A549 (cell line): ENCODE data around the gene CCDC71L.

Experiments used
- EP300 ChIP-seq, 2 experiments: fragments of >200 bp; sonication (Bioruptor Twin); formaldehyde crosslinking; IDR thresholded peaks; 2 replicates in 1 of 2; 3 replicates in 1 of 2; pipeline ENCODE4 v1.6.1; 2016 to 2017
- TF ChIP-seq, protein P1 (sequence below): fragments of >200 bp; sonication (Bioruptor Twin); formaldehyde crosslinking; IDR thresholded peaks from 3 replicates; pipeline ENCODE4 v1.5.1; 2016

- TF ChIP-seq EP300 (IDR thresholded peaks at IDR 0.05), result no peak
- TF ChIP-seq, protein P1, sequence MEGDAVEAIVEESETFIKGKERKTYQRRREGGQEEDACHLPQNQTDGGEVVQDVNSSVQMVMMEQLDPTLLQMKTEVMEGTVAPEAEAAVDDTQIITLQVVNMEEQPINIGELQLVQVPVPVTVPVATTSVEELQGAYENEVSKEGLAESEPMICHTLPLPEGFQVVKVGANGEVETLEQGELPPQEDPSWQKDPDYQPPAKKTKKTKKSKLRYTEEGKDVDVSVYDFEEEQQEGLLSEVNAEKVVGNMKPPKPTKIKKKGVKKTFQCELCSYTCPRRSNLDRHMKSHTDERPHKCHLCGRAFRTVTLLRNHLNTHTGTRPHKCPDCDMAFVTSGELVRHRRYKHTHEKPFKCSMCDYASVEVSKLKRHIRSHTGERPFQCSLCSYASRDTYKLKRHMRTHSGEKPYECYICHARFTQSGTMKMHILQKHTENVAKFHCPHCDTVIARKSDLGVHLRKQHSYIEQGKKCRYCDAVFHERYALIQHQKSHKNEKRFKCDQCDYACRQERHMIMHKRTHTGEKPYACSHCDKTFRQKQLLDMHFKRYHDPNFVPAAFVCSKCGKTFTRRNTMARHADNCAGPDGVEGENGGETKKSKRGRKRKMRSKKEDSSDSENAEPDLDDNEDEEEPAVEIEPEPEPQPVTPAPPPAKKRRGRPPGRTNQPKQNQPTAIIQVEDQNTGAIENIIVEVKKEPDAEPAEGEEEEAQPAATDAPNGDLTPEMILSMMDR, result no peak
These were observed at the start of gene CCDC71L for GRCh38 chr7:106660862-106661720.
